ENCODE data around the gene EARS2. TPM values are rescaled to one million over a fixed set of nuclear protein-coding genes. Genes with fewer than 3 reads are reported as not detected.

Gene EARS2
- total RNA-seq, 1 donor from 2014 or later, result 33.0 TPM

GRCh38 chr16:23509441-23509754, 47.8 kb downstream of the EARS2 start:
- DNase-seq (ENCODE audit: low spot score in 2 of 2), result no peak
- FAIRE-seq, result no peak

DNA sequence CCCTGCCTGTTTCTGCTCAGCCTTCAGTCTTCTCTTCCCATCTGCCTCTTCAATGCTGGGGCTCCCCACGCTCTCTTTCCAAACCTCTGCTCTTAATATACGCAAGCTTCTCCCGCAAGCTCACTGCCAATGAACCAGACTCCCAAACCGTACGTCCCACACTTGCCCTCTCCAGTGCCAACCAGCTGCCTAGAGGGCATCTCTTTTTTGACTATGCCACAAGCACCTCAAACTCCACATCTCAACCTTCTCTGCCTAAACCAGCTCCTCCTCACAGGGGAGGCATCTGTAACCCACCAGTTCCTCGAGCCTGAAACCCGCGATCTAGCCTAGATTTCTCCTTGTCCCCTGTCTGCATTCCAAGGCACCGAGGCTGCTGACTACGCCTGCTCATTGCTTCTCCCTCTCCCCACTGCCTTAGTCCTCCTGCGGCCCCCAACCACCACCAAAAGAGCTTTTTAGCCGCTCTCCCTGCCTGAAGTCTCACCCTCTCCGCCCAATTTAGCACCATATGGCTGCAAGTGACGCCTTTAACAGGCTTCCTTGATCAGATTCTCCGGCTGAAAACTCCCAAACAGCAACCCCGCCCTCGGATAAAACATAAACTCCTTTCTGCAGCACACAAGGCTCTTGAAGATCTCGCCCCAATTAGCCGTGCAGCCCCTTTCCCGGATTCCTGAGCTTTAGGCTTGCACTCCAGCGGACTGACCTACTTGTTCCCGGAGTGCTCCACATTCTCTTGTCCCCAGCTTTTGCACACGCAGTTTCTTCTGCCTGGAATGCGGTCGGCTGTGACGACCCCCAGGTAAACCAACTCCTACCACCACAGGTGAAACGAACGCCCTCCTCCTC, 48.3 kb downstream of the EARS2 start:
- FAIRE-seq (no peak), DNase-seq (ENCODE audit: low spot score in 2 of 2) (no peak)

DNA sequence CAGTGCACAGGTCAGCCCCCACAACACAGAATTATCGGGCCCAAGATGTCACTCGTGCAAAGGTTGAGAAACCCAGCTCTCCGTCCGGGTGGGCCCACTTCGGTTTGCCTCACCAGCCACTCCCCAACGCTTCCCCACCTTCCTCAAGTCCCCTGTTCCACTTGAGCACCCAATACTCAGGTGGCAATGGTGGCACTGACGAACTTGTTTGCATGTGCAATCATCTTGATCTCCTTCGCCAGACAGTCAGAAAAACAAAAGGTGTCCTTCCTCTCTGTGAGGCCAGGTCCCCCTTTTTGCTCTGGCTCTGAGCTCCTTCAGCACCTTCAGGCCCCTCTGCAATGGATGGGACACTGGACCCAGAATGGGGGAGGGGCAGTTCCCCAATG, 50.5 kb downstream of the EARS2 start:
- FAIRE-seq, result no peak
- DNase-seq (ENCODE audit: low spot score in 2 of 2), result no peak

GRCh38 chr16:23505671-23506605, 51.2 kb downstream of the EARS2 start:
- FAIRE-seq, result no peak
- DNase-seq (ENCODE audit: low spot score in 2 of 2), result no peak

- DNase-seq (ENCODE audit: low spot score in 2 of 2) (no peak), FAIRE-seq (no peak)
Observed at GRCh38 chr16:23505180-23505665, 51.9 kb downstream of the EARS2 start.

DNA sequence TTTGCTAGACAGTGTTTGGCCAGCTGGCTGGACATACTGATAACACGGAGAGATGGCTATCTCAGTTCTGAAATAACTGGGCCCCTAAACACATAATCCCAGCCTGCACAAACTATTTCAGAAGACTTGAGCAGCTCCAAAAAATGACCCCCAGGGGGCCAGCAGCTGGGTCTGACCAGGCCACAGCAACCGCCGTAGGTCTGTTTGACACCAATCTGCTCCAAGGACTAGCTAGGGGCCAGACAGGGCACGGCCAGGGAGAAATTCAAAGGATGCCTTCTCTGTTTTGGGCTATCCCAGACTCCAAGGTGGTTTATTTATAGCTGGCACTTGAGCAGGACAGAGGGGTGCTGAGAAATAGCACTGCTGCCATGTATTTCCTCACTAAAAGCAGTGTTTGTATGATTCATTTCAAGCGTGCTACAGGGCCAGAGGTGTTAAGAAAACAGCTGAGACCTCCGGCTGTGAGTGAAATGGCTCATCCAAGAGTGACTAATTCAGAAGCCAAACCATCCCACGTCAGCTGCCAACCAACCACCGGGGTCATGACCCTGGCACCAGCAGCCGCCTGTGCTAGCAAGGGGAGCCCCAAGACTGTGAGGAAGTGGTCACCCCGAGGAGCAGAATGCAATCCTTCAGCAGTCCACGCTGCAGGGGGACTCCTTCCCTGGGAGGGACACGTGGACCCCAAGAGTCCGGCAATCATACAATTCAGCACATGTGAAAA, 52.5 kb downstream of the EARS2 start:
- FAIRE-seq, result no peak

DNA sequence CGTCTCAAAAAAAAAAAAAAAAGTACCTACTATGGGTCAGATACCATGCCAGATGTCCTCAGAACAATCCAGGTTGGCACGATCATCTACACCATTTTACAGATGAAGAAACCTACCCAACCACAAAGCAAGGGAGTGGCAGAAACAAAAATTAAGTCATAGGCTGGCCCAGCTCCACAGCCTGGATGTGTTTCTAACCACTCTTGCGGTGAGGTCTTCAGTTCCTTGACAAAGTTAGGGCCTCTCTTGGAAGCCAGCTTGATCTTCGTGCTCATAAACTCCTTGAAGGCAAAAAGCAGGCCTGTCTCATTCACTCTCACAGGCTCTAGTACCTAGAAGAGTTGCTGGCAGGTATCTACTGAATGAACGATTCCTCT, 53.1 kb downstream of the EARS2 start:
- DNase-seq (ENCODE audit: low spot score in 2 of 2) (no peak), FAIRE-seq (no peak)

More for the DNA sequence above, 52.5 kb downstream of the EARS2 start:
- peak in 1 of 2 donors; percentile 49 for DNase-seq (ENCODE audit: low spot score in 2 of 2)

- FAIRE-seq (no peak), DNase-seq (ENCODE audit: low spot score in 2 of 2) (no peak)
Observed at GRCh38 chr16:23502466-23502865, 54.7 kb downstream of the EARS2 start.

DNA sequence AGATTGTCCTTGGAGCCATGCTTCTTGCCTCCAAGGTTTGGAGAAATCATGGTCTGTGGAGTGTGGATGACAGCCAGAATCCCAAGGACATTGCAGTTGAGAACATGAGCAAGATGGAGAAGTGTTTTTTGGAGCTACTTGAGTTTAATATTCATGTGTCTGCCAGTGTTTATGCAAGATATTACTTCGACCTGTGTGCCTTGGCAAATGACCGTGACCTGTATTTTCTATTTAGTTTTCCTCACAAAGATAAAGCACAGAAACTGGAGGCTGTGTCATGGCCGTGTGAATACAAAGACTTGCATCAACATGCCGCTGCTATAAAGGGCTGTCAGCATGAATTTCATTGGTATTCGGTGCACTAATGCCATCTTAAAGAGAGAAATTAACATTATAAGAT, 55.9 kb downstream of the EARS2 start:
- no peak for DNase-seq (ENCODE audit: low spot score in 2 of 2)
- FAIRE-seq, result no peak

DNA sequence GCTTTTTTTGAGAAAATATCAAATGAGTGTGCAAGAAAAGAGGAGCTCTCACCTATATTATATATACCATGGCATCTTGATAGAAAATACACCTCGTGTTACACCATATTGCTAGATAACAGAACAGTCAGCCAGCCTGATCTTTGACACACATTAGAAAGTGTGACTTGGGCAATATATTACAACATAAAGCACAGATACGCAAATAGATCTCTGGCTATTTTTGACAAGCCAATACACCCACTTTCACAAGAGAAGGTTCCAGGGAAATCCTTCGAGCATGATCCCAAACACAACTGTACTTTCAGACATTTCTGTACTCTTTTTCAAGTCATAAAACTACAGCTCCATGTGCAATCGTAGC, 56.3 kb downstream of the EARS2 start:
- DNase-seq (ENCODE audit: low spot score in 2 of 2) (no peak), FAIRE-seq (no peak)

- DNase-seq (ENCODE audit: low spot score in 2 of 2) (no peak), FAIRE-seq (no peak)
Observed at GRCh38 chr16:23500212-23500861, 56.8 kb downstream of the EARS2 start.

GRCh38 chr16:23499801-23500200, 57.3 kb downstream of the EARS2 start:
- FAIRE-seq, result no peak
- DNase-seq (ENCODE audit: low spot score in 2 of 2), result no peak

DNA sequence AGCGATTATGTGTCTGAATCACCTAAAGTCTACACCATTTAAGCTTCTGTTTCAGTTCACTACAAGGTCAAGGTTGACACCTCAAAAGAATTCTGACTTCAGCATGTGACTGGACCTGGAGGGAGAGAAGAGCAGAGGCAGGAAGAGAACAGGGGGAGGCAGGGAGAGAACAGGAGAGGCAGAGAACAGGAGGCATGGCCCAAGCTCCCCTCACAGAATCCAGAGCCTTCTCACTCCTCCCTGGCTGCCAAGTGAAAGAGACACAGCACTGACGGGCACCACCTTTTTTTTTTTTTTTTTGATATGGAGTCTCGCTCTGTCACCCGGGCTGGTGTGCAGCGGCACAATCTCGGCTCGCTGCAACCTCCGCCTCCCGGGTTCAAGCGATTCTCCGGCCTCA, 58.3 kb downstream of the EARS2 start:
- DNase-seq (ENCODE audit: low spot score in 2 of 2) (no peak), FAIRE-seq (no peak)

- no peak for FAIRE-seq
Observed at GRCh38 chr16:23497543-23497868, 59.6 kb downstream of the EARS2 start.

DNA sequence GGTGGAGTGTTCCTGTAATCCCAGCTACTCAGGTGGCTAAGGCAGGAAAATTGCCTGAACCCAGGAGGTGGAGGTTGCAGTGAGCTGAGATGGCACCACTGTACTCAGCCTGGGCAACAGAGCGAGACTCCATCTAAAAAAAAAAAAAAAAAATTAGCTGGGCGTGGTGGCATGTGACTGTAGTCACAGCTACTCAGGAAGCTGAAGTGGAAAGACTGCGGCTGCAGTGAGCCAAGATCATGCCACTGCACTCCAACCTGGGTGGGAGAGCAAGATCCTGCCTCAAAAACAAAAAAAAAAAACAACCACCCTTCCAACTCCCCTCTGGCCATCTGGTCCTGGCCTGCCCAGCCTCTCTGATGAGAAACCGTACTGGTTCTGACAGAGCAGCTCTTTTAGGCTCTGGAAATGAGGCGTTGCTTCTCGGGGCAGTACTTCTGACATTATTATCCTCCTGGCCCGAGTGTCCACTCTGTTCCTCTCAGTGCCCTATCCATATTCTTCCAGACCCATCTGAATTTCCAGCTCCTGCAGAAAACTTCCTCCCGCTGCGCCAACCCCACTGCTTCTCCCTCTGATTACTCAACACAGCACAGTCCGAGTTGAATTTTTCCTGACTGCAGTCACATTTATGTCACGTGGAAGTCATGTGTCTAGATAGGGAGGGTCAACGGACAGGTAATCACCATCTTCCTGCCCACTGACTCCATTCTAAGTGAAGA, 60.2 kb downstream of the EARS2 start:
- FAIRE-seq (no peak), DNase-seq (ENCODE audit: low spot score in 2 of 2) (no peak)

More at GRCh38 chr16:23497543-23497868, 59.6 kb downstream of the EARS2 start:
- DNase-seq (ENCODE audit: low spot score in 2 of 2), result no peak

- DNase-seq (ENCODE audit: low spot score in 2 of 2) (no peak), FAIRE-seq (no peak)
Observed at GRCh38 chr16:23495671-23496070, 61.5 kb downstream of the EARS2 start.

DNA sequence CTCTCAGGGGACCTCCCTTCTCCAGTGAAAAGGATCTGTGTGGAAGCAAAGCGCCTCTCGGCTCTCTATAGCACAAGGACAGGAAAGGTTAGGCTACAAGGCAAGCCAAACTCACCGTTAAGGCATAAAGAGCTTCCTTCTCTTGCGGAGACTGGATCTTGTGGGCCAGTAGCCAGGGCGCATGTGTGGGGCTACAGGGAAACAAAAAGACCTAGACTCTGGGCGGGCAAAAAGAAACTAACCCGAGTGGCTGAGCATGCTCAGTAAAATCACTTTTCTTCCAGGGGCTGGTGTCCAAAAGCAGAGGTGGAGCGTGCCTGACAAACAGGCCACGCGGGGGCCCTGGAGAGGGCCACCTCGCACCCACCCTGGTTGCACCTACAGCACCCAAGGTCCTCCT, 63.0 kb downstream of the EARS2 start:
- DNase-seq (ENCODE audit: low spot score in 2 of 2), result no peak
- FAIRE-seq, result no peak

DNA sequence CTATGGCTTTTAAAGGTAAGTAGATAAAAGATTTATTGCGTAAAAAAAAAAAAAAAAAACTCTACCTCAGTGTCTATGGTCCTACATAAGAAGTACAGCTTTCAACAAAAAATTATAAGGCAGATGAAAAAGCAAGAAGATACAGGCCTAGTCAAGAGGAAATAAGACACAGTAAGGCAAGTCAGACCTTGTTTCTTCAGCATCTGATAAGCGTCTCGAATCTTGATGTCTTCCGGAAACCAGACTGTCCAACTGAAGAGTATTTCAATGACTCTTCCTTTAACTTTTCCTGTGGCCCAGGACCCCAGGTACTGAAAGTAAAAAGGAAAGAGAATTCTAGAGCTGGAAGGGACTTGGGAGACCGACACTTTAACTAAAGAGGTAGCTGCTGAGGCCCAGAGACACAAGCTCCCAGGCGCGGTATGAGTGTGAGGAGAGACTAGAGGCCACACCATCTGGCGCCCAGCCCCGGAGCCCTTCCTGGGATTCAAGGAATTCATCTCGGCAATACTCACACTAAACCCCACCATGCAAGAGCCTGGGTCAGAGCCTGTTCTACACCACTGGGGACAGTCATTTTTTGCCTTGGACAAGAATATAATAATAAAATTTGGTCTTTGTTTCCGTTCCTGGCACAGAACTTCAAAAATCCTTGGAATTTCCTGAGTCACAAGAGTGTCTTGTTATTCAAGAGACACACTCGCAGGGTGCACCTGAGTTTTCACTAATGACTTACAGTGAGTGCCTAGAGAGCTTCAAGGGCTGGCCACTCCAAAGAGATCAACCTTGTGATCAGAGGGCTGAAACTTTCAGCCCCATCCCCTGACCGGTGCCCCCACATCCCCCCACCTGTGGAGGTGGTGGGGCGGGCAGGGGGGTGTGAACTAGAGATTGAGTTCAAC, 65.4 kb downstream of the EARS2 start:
- FAIRE-seq, result no peak
- no peak for DNase-seq (ENCODE audit: low spot score in 2 of 2)

GRCh38 chr16:23486480-23486879, 70.7 kb downstream of the EARS2 start:
- DNase-seq (ENCODE audit: low spot score in 2 of 2) (no peak), FAIRE-seq (no peak)

Measured in frontal cortex (tissue), 4 donors.